Measurements from ENCODE around the gene RIMBP3C. TPM values are rescaled to one million over a fixed set of nuclear protein-coding genes. Genes with fewer than 3 reads are reported as not detected.

RIMBP3C gene
- total and polyA plus RNA-seq, 10 of the 15 experiments (the other 5 are each of a cell fraction or from before 2014, with no cell fraction given) = 0.03 to 0.23 (median 0.08) TPM; not detected in 4

DNA sequence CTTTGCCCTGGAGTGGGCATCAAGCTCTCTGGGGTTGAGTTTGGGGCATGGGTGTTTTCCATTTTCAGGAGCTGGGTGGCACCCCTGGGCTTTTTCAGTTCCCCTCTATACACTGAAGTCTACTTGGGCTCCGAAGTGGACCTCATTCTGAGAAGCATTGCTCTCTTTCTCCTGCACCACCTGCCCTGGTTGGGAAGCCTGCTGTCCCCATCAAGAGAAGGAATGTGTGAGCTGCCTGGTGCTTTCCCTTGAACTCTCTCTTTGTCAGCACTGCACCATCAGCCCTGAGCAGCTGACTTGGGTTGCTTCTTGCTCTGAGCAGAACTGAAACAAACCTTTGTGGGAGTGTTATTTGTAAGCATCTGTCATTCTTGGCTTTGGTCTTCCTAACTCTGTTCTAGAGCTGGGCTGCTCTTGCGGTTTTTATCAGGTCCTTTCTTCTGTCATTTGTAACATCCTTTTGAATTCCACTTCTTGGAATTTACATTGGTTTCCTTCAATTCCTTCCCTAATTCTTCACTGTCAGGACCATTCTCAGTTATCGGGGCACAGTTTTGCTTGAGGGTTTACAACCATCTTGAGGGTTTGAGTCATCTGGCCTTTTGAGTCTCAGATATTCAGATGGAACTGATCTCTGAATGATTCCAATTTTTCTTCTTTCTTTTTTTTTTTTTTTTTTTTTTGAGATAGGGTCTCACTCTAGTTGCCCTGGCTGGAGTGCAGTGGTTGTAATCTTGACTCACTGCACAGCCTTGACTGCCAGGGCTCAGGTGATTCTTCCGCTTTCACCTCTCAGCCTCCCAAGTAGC lies 36.7 kb upstream of the RIMBP3C start (continued):
- TF ChIP-seq, protein P1, sequence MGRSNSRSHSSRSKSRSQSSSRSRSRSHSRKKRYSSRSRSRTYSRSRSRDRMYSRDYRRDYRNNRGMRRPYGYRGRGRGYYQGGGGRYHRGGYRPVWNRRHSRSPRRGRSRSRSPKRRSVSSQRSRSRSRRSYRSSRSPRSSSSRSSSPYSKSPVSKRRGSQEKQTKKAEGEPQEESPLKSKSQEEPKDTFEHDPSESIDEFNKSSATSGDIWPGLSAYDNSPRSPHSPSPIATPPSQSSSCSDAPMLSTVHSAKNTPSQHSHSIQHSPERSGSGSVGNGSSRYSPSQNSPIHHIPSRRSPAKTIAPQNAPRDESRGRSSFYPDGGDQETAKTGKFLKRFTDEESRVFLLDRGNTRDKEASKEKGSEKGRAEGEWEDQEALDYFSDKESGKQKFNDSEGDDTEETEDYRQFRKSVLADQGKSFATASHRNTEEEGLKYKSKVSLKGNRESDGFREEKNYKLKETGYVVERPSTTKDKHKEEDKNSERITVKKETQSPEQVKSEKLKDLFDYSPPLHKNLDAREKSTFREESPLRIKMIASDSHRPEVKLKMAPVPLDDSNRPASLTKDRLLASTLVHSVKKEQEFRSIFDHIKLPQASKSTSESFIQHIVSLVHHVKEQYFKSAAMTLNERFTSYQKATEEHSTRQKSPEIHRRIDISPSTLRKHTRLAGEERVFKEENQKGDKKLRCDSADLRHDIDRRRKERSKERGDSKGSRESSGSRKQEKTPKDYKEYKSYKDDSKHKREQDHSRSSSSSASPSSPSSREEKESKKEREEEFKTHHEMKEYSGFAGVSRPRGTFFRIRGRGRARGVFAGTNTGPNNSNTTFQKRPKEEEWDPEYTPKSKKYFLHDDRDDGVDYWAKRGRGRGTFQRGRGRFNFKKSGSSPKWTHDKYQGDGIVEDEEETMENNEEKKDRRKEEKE (IDR thresholded peaks at IDR 0.05) = no peak
- TF ChIP-seq BRCA1 (IDR thresholded peaks at IDR 0.05; ENCODE audit: low read depth, low read length) (no peak), NBN (IDR thresholded peaks at IDR 0.05) (no peak; the same call in 1 of the 2 replicates), MEF2B (IDR thresholded peaks at IDR 0.05; ENCODE audit: partially characterized antibody, poor library complexity, severe bottlenecking) (no peak), RBBP5 (conservative IDR thresholded peaks at IDR 0.05) (no peak), ZNF24 (IDR thresholded peaks at IDR 0.05) (no peak), SIX5 (IDR thresholded peaks at IDR 0.05; ENCODE audit: low read depth, low read length, severe bottlenecking) (no peak), EP300 (IDR thresholded peaks at IDR 0.05; ENCODE audit: borderline replicate concordance in 1 of 2, control insufficient read depth in 1 of 2, low read depth in 2 of 2, low read length in 2 of 2) (peak in 1 of 2 experiments; percentile 80; a peak in 2 of 4 replicates), SMC3 (IDR thresholded peaks at IDR 0.05; ENCODE audit: borderline replicate concordance, low read length) (no peak), JUNB (IDR thresholded peaks at IDR 0.05) (peak; percentile 73), POLR2A (IDR thresholded peaks at IDR 0.05; ENCODE audit: low read depth, low read length) (no peak), MEF2A (IDR thresholded peaks at IDR 0.05; ENCODE audit: insufficient read depth, low read depth, low read length) (no peak)
- TF ChIP-seq, protein P2, sequence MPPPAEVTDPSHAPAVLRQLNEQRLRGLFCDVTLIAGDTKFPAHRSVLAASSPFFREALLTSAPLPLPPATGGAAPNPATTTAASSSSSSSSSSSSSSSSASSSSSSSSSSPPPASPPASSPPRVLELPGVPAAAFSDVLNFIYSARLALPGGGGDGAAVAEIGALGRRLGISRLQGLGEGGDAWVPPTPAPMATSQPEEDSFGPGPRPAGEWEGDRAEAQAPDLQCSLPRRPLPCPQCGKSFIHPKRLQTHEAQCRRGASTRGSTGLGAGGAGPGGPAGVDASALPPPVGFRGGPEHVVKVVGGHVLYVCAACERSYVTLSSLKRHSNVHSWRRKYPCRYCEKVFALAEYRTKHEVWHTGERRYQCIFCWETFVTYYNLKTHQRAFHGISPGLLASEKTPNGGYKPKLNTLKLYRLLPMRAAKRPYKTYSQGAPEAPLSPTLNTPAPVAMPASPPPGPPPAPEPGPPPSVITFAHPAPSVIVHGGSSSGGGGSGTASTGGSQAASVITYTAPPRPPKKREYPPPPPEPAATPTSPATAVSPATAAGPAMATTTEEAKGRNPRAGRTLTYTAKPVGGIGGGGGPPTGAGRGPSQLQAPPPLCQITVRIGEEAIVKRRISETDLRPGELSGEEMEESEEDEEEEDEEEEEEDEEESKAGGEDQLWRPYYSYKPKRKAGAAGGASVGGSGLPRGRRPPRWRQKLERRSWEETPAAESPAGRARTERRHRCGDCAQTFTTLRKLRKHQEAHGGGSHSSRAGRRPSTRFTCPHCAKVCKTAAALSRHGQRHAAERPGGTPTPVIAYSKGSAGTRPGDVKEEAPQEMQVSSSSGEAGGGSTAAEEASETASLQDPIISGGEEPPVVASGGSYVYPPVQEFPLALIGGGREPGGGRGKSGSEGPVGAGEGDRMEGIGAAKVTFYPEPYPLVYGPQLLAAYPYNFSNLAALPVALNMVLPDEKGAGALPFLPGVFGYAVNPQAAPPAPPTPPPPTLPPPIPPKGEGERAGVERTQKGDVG (CRISPR knock-in tag; IDR thresholded peaks at IDR 0.05) = no peak
- TF ChIP-seq, protein P3, sequence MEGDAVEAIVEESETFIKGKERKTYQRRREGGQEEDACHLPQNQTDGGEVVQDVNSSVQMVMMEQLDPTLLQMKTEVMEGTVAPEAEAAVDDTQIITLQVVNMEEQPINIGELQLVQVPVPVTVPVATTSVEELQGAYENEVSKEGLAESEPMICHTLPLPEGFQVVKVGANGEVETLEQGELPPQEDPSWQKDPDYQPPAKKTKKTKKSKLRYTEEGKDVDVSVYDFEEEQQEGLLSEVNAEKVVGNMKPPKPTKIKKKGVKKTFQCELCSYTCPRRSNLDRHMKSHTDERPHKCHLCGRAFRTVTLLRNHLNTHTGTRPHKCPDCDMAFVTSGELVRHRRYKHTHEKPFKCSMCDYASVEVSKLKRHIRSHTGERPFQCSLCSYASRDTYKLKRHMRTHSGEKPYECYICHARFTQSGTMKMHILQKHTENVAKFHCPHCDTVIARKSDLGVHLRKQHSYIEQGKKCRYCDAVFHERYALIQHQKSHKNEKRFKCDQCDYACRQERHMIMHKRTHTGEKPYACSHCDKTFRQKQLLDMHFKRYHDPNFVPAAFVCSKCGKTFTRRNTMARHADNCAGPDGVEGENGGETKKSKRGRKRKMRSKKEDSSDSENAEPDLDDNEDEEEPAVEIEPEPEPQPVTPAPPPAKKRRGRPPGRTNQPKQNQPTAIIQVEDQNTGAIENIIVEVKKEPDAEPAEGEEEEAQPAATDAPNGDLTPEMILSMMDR (IDR thresholded peaks at IDR 0.05 in 2 of 3, conservative IDR thresholded peaks at IDR 0.05 in 1 of 3; ENCODE audit: control insufficient read depth in 2 of 3, extremely low read depth in 1 of 3, insufficient read depth in 1 of 3, low read depth in 3 of 3, low read length in 3 of 3) = no peak
- TF ChIP-seq, protein P4, sequence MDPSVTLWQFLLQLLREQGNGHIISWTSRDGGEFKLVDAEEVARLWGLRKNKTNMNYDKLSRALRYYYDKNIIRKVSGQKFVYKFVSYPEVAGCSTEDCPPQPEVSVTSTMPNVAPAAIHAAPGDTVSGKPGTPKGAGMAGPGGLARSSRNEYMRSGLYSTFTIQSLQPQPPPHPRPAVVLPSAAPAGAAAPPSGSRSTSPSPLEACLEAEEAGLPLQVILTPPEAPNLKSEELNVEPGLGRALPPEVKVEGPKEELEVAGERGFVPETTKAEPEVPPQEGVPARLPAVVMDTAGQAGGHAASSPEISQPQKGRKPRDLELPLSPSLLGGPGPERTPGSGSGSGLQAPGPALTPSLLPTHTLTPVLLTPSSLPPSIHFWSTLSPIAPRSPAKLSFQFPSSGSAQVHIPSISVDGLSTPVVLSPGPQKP (IDR thresholded peaks at IDR 0.05; ENCODE audit: low read depth, low read length) = no peak
- TF ChIP-seq, protein P5, sequence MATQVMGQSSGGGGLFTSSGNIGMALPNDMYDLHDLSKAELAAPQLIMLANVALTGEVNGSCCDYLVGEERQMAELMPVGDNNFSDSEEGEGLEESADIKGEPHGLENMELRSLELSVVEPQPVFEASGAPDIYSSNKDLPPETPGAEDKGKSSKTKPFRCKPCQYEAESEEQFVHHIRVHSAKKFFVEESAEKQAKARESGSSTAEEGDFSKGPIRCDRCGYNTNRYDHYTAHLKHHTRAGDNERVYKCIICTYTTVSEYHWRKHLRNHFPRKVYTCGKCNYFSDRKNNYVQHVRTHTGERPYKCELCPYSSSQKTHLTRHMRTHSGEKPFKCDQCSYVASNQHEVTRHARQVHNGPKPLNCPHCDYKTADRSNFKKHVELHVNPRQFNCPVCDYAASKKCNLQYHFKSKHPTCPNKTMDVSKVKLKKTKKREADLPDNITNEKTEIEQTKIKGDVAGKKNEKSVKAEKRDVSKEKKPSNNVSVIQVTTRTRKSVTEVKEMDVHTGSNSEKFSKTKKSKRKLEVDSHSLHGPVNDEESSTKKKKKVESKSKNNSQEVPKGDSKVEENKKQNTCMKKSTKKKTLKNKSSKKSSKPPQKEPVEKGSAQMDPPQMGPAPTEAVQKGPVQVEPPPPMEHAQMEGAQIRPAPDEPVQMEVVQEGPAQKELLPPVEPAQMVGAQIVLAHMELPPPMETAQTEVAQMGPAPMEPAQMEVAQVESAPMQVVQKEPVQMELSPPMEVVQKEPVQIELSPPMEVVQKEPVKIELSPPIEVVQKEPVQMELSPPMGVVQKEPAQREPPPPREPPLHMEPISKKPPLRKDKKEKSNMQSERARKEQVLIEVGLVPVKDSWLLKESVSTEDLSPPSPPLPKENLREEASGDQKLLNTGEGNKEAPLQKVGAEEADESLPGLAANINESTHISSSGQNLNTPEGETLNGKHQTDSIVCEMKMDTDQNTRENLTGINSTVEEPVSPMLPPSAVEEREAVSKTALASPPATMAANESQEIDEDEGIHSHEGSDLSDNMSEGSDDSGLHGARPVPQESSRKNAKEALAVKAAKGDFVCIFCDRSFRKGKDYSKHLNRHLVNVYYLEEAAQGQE (IDR thresholded peaks at IDR 0.05; ENCODE audit: low read depth, low read length) = no peak

All from GM12878 (cell line).